BJ (cell line): Measurements from ENCODE around the gene IL31RA. TPM values are rescaled to one million over a fixed set of nuclear protein-coding genes. Genes with fewer than 3 reads are reported as not detected.

Experiments
- CTCF ChIA-PET: fragments of 350-600 bp; formaldehyde crosslinking; extraction: SDS; loops from one replicate; lab custom pipeline; 2021; ENCODE audit warnings: antibody characterized with exemption, inconsistent platforms; lab: Yijun Ruan, JAX
- POLR2A ChIA-PET: fragments of 300-600 bp; sonication (Branson Sonifier 250); formaldehyde crosslinking; extraction: SDS; loops from one replicate; lab custom pipeline; 2021; ENCODE audit warnings: antibody characterized with exemption; lab: Charles Lee
- DNase-seq: peaks from one replicate; pipeline ENCODE4 v3.0.0-alpha.2; 2011; ENCODE audit warnings: low read depth
- H3K27me3 ChIP-seq: 2 replicates; pipeline ENCODE4 v1.6.0; 2011; ENCODE audit warnings: low read length; ENCODE audit not compliant: control insufficient read depth, insufficient read depth
- H3K36me3 ChIP-seq: 2 replicates; pipeline ENCODE4 v1.5.1; 2011; ENCODE audit warnings: low read length; ENCODE audit not compliant: control insufficient read depth, insufficient read depth
- H3K4me3 ChIP-seq: 2 replicates; pipeline ENCODE4 v1.5.1; 2011; ENCODE audit warnings: low read depth, mild to moderate bottlenecking, control low read depth, low read length
- polyA plus RNA-seq: library from polyadenylated mRNA; depleted of rRNA; stranded (reverse); fragments of >200 nt; gene quantifications from 2 replicates; pipeline ENCODE4 v1.2.3, GENCODE V29; 2011
- TF ChIP-seq, protein P1 (sequence below): IDR thresholded peaks from 2 replicates; pipeline ENCODE4 v1.5.1; 2011; ENCODE audit warnings: low read depth, mild to moderate bottlenecking, control low read depth, inconsistent platforms, low read length, moderate library complexity; ENCODE audit not compliant: insufficient read depth

IL31RA gene
- polyA plus RNA-seq, 1 experiment = not detected

DNA sequence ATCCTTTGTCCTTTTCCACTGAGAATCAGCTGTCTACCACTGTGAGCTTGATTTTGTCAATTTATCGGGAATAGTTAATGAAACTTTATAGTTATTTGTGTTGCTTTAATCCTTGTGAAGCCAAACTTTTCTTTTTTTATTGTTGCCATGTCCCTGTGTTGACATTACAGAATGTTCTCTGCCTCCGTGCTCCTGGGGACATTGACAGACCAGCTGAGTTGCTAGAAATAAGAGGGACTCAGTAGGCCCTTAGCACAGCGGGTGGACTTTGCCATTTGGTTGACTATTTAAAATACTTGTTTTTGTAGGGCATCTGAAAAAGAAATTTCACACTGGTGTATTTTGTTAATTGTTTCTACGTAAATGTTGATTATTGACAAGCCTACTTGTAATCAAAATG is 70.5 kb downstream of the IL31RA start:
- H3K27me3 ChIP-seq = no peaks in the 10 kb centered on the region
- DNase-seq = no peak
- TF ChIP-seq, protein P1, sequence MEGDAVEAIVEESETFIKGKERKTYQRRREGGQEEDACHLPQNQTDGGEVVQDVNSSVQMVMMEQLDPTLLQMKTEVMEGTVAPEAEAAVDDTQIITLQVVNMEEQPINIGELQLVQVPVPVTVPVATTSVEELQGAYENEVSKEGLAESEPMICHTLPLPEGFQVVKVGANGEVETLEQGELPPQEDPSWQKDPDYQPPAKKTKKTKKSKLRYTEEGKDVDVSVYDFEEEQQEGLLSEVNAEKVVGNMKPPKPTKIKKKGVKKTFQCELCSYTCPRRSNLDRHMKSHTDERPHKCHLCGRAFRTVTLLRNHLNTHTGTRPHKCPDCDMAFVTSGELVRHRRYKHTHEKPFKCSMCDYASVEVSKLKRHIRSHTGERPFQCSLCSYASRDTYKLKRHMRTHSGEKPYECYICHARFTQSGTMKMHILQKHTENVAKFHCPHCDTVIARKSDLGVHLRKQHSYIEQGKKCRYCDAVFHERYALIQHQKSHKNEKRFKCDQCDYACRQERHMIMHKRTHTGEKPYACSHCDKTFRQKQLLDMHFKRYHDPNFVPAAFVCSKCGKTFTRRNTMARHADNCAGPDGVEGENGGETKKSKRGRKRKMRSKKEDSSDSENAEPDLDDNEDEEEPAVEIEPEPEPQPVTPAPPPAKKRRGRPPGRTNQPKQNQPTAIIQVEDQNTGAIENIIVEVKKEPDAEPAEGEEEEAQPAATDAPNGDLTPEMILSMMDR = no peak
- POLR2A ChIA-PET = no interaction called here
- no peaks in the 10 kb centered on the region for H3K36me3 ChIP-seq
- CTCF ChIA-PET = interaction anchor here (0.9 kb wide), 1 partner anchor 15 kb away, joined by 3 read pairs; no protein-coding TSS in a partner anchor
- no peak overlapping the region for H3K4me3 ChIP-seq

DNA sequence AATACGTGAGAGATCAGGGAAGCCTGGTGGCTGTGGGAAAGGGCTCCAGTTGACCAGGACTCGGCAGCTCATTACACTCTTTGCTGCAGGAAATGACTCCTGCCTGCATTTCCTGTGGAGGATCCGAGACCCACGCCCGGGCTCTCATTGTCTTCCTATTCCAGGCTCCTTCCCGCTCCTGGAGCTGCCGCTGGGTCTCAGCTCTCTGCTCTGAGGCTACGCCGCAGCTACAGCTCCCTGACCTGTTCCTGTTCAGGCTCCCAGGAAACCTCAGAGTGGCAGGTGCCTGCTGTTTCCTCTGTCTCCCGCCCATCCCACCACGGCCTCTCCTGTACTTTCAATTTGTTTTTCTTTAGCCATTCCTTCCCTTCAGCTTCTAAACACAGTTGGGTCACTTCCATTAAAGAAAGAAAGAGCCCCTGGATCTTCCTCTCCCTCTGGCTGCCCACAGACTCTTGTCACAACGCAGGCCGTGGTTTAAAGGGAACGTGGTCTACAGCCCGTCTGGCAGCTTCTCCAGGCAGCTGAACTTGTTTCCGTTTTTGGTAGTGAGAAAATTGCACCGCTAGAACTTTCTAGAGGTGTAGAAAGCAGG is 72.1 kb downstream of the IL31RA start:
- no peaks in the 10 kb centered on the region for H3K36me3 ChIP-seq
- ChIA-PET CTCF (interaction anchor here (0.9 to 2.2 kb wide), 6 partner anchors 9 to 278 kb away, joined by 3 to 14 read pairs (median 3); no protein-coding TSS in a partner anchor), POLR2A (no interaction called here)
- no peak for DNase-seq
- H3K27me3 ChIP-seq = no peaks in the 10 kb centered on the region
- no peak overlapping the region for H3K4me3 ChIP-seq
- TF ChIP-seq, protein P1 = no peak

DNA sequence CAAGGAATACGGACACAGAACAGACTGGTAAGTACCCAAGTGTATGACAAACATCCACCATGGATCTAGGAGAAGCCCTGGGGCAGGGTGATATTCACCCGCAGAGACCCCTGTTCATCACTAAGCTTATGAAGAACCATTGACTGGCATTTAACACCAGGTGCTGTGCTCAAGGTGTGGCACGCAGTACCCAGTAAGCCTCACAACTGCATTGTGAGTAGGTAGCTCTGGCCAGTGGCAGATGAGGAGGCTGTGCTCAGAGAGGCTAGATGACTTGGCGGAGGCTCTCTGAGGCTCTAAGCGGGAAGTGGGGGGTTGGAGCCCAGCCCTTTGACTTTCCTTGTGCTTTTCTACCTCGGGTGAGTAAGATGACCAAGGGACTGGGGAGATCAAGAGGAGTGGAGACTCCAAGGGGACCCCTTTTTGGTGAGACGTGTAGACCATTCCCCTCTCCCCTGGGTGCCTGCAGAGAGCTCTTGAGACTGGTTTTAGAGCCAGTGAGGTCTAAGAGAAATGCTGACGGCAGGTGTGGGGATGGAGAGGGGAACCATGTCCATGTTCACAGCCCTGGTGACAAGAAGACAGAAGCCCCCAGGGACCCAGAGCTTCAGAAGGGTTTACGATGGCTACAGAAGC is 72.8 kb downstream of the IL31RA start:
- ChIA-PET CTCF (interaction anchor here (0.6 to 2.2 kb wide), 7 partner anchors 9 to 277 kb away, joined by 3 to 14 read pairs (median 3); no protein-coding TSS in a partner anchor), POLR2A (no interaction called here)
- H3K27me3 ChIP-seq = no peaks in the 10 kb centered on the region
- H3K36me3 ChIP-seq = no peaks in the 10 kb centered on the region
- DNase-seq = no peak
- no peak overlapping the region for H3K4me3 ChIP-seq
- TF ChIP-seq, protein P1 = no peak

DNA sequence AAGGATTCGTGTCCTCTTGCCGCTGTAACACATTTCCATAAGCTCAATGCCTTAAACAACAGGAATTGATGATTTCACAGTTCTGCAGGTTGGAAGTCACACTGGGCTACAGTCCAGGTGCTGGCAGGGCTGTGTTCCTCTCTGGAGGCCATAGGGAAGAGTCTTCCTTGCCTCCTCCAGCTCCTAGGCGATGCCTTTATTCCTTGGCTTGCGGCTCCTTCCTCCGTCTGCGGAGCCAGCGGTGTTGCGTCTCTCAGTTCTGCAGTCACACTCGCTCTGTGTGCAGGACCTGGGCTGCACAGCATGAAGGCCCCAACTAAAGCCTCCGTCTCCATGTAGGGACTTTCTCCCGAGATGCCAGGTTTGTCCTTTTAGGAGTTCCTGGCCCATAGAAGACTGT is 73.6 kb downstream of the IL31RA start:
- TF ChIP-seq, protein P1 = no peak
- Histone ChIP-seq H3K4me3 (no peak overlapping the region), H3K36me3 (no peaks in the 10 kb centered on the region), H3K27me3 (no peaks in the 10 kb centered on the region)
- ChIA-PET CTCF (interaction anchor here (1.1 to 2.2 kb wide), 2 partner anchors 12 to 277 kb away, joined by 3 to 14 read pairs; no protein-coding TSS in a partner anchor), POLR2A (no interaction called here)
- no peak for DNase-seq

DNA sequence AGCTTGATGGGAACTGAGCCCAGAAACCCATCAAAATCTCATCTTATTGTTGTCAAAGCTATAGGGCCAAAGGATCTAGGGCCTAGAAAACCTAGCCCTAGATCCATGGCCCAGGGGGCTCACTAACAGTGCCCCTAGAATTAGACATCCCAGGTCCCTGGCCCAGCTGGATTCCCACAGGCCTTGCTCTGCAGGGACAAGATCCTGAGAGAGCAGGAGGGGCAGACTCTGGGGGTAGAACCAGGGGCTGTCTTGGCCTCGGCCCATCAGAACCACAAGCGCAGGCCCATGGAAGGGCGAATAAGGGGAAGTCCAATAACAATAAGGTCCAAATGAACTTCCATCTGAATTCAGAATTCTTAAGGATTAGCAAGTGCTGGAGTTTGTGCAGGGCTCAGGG is 74.0 kb downstream of the IL31RA start:
- no peak for DNase-seq
- POLR2A ChIA-PET = no interaction called here
- CTCF ChIA-PET = interaction anchor here (1.1 to 2.2 kb wide), 2 partner anchors 11 to 276 kb away, joined by 3 to 14 read pairs; no protein-coding TSS in a partner anchor
- Histone ChIP-seq H3K27me3 (no peaks in the 10 kb centered on the region), H3K36me3 (no peaks in the 10 kb centered on the region), H3K4me3 (no peak overlapping the region)
- TF ChIP-seq, protein P1 = no peak
